ENCODE data around the gene SERPINB5. TPM values are rescaled to one million over a fixed set of nuclear protein-coding genes. Genes with fewer than 3 reads are reported as not detected.

SERPINB5 gene
- total RNA-seq, 2 donors from 2014 or later = 4.8 to 6.1 TPM

- Histone ChIP-seq H3K27ac (no peak overlapping the region), H3K9ac (ENCODE audit: low read depth in 2 of 2, low read length in 2 of 2) (no peak overlapping the region), H3K36me3 (no peaks in the 10 kb centered on the region), H3K27me3 (no peaks in the 10 kb centered on the region), H3K4me3 (no peak overlapping the region), H3K4me1 (no peaks in the 10 kb centered on the region), H3K9me3 (no peaks in the 10 kb centered on the region)
- intact Hi-C loops (cut with DNase I) = no loop called here
- no peak for DNase-seq
- no peak for TF ChIP-seq CTCF (IDR thresholded peaks at IDR 0.05)
These were observed 16.1 kb downstream of the SERPINB5 start for GRCh38 chr18:63492851-63493250.

- Histone ChIP-seq H3K27me3 (no peaks in the 10 kb centered on the region), H3K4me1 (no peaks in the 10 kb centered on the region), H3K9me3 (no peaks in the 10 kb centered on the region), H3K27ac (no peak overlapping the region), H3K9ac (ENCODE audit: low read depth in 2 of 2, low read length in 2 of 2) (no peak overlapping the region), H3K4me3 (no peak overlapping the region), H3K36me3 (no peaks in the 10 kb centered on the region)
- no peak for DNase-seq
- no peak for TF ChIP-seq CTCF (IDR thresholded peaks at IDR 0.05)
- intact Hi-C loops (cut with DNase I) = no loop called here
These were observed 18.9 kb downstream of the SERPINB5 start for GRCh38 chr18:63495675-63496074.

DNA sequence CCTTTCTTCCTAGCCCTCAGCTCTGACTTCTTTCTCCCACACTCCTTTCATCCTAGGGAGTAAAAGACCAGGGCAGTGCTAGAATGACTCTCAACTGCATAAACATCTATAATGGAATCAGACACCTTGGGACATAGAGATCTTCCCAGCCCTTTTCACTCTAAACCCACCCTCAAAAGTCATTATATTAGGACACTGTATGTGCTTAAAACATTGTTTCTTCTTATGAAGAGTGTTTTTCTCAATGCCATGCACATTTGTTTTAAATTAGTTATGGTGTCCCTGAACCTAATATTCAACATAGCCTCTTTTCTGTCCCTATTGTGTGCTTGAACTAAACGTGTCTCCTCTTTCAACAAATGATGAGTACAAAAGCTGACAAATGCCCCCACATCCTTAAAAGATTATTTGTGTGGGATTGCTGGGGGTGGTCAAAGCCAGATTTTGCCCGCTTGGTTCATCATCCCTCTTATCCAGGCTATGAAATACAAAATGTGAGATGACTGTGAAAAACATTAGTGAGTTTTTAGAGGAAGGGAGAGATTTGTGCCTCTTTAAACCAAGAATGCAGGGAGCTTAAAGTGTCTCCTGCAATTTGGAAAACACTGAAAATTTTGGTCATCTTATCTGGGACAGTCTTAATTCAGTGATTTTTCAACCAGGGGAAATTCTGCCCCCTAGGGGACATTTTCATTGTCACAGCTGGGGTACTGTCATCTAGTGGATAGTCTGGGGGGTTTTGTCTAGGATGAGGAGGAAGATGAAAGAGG, 29.0 kb downstream of the SERPINB5 start:
- Histone ChIP-seq H3K9ac (ENCODE audit: low read depth in 2 of 2, low read length in 2 of 2) (no peak overlapping the region), H3K36me3 (no peaks in the 10 kb centered on the region), H3K9me3 (no peaks in the 10 kb centered on the region), H3K4me3 (no peak overlapping the region), H3K4me1 (no peaks in the 10 kb centered on the region), H3K27ac (no peak overlapping the region), H3K27me3 (no peaks in the 10 kb centered on the region)
- peak; percentile 54 for DNase-seq
- intact Hi-C loops (cut with DNase I) = loop anchor here (10.0 kb wide), 2 partner anchors 51 to 161 kb away; no protein-coding TSS in a partner anchor
- TF ChIP-seq CTCF (IDR thresholded peaks at IDR 0.05) = peak; percentile 54

GRCh38 chr18:63506336-63506646, 29.5 kb downstream of the SERPINB5 start:
- Histone ChIP-seq H3K27me3 (no peaks in the 10 kb centered on the region), H3K27ac (no peak overlapping the region), H3K9me3 (no peaks in the 10 kb centered on the region), H3K9ac (ENCODE audit: low read depth in 2 of 2, low read length in 2 of 2) (no peak overlapping the region), H3K36me3 (no peaks in the 10 kb centered on the region), H3K4me1 (no peaks in the 10 kb centered on the region), H3K4me3 (no peak overlapping the region)
- TF ChIP-seq CTCF (IDR thresholded peaks at IDR 0.05) = no peak
- DNase-seq = no peak
- intact Hi-C loops (cut with DNase I) = loop anchor here (10.0 kb wide), 2 partner anchors 51 to 161 kb away; no protein-coding TSS in a partner anchor

DNA sequence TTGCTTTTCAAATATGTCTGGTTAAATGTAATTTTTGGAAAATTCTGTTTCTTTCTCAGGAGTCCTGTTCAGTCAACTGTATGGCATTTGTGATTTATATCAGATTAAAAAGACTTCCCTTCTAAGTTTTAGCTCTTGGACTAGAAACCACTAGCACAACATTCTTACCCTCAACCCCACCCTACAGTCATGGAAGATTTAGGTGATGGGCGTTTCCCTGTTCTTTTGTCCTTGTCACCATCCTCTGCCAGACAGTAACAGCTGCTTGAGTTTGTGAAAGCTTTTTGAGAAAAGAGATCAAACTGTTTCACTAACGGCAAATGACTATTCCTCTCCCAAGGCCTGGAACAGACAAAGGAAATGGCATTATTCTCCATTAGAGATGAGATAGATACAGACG, 31.8 kb downstream of the SERPINB5 start:
- DNase-seq = no peak
- Histone ChIP-seq H3K4me1 (no peaks in the 10 kb centered on the region), H3K9me3 (no peaks in the 10 kb centered on the region), H3K4me3 (no peak overlapping the region), H3K9ac (ENCODE audit: low read depth in 2 of 2, low read length in 2 of 2) (no peak overlapping the region), H3K27me3 (no peaks in the 10 kb centered on the region), H3K36me3 (no peaks in the 10 kb centered on the region), H3K27ac (no peak overlapping the region)
- TF ChIP-seq CTCF (IDR thresholded peaks at IDR 0.05) = no peak
- intact Hi-C loops (cut with DNase I) = loop anchor here (10.0 kb wide), 2 partner anchors 54 to 164 kb away; no protein-coding TSS in a partner anchor
